Breast epithelium (tissue), 4 donors: ENCODE results near the gene SNRNP200. TPM values are rescaled to one million over a fixed set of nuclear protein-coding genes. Genes with fewer than 3 reads are reported as not detected.

Experiments
- DNase-seq, 2 donors: peaks; one replicate each; pipeline ENCODE4 v3.0.0-alpha.2; 2019; ENCODE audit warnings: low spot score in 2 of 2
- H3K27ac ChIP-seq, 2 donors: fragments of 200-600 bp; sonication (generic) in 1 of 2; one replicate each; pipeline ENCODE4 v1.5.1; 2016 to 2019; ENCODE audit warnings: mild to moderate bottlenecking in 1 of 2
- H3K27me3 ChIP-seq, 2 donors: fragments of 200-600 bp; sonication (generic) in 1 of 2; one replicate each; pipeline versions ENCODE4 v1.5.1 to v1.6.0; 2017 to 2019; ENCODE audit warnings: control low read depth in 1 of 2, mild to moderate bottlenecking in 1 of 2
- H3K36me3 ChIP-seq: fragments of 200-600 bp; one replicate; pipeline ENCODE4 v1.5.1; 2019
- H3K4me1 ChIP-seq, 2 donors: fragments of 200-600 bp; sonication (generic); one replicate each; pipeline ENCODE4 v1.5.1; 2016 to 2019; ENCODE audit warnings: control low read depth in 1 of 2
- H3K4me3 ChIP-seq, 3 donors: fragments of 200-600 bp; sonication (generic); 1 replicate in 2 of 3; 2 replicates in 1 of 3; pipeline ENCODE4 v1.5.1; 2016 to 2019; ENCODE audit warnings: mild to moderate bottlenecking in 3 of 3, moderate library complexity in 2 of 3
- H3K9me3 ChIP-seq, 2 donors: fragments of 200-600 bp; sonication (generic) in 1 of 2; one replicate each; pipeline ENCODE4 v1.5.1; 2016 to 2019; ENCODE audit warnings: control low read depth in 1 of 2
- CTCF ChIP-seq, 3 donors: fragments of 450-650 bp; IDR thresholded peaks; one replicate each; pipeline ENCODE4 v1.5.1; 2016 to 2017; ENCODE audit warnings: antibody characterized with exemption in 3 of 3, mild to moderate bottlenecking in 3 of 3, moderate library complexity in 3 of 3
- POLR2A ChIP-seq: fragments of 450-650 bp; IDR thresholded peaks from one replicate; pipeline ENCODE4 v1.6.1; 2016; ENCODE audit warnings: antibody characterized with exemption, mild to moderate bottlenecking, moderate library complexity
- POLR2AphosphoS5 ChIP-seq, 3 donors: sonication (generic); formaldehyde crosslinking; IDR thresholded peaks; one replicate each; pipeline ENCODE4 v1.6.1; 2017; ENCODE audit warnings: antibody characterized with exemption in 3 of 3
- intact Hi-C: fragments of 100-400 bp; cut with DNase I; formaldehyde crosslinking; loops from one replicate; pipeline ENCODE4 v1.15.1; 2023; ENCODE audit warnings: low total_unique reads
- total RNA-seq, 3 donors: library from RNA; depleted of rRNA; stranded (reverse); fragments of >200 nt; gene quantifications; one replicate each; pipeline ENCODE4 v1.1.0, GENCODE V29; 2016

The SNRNP200 gene
- total RNA-seq, 3 donors from 2014 or later, result 99.4 to 111 (median 109) TPM

GRCh38 chr2:96264086-96264485, 41.3 kb downstream of the SNRNP200 start:
- Histone ChIP-seq H3K27ac (peak overlapping the region; percentile 21 to 91), H3K36me3 (no peaks in the 10 kb centered on the region), H3K27me3 (no peaks in the 10 kb centered on the region), H3K4me1 (peaks cover 11 to 33% of the 10 kb centered on the region in 2 donors), H3K4me3 (peak overlapping the region in 2 of 3 donors; percentile 93 to 99), H3K9me3 (no peaks in the 10 kb centered on the region)
- intact Hi-C loops, result no loop called here
- DNase-seq, result no peak
- TF ChIP-seq CTCF (IDR thresholded peaks at IDR 0.05) (no peak), POLR2AphosphoS5 (IDR thresholded peaks at IDR 0.05) (no peak)

GRCh38 chr2:96262306-96262705, 43.0 kb downstream of the SNRNP200 start:
- Histone ChIP-seq H3K9me3 (no peaks in the 10 kb centered on the region), H3K27ac (peak overlapping the region; percentile 1 to 90), H3K4me3 (no peak overlapping the region), H3K27me3 (no peaks in the 10 kb centered on the region), H3K36me3 (no peaks in the 10 kb centered on the region), H3K4me1 (peaks cover 9 to 31% of the 10 kb centered on the region in 2 donors)
- intact Hi-C loops, result no loop called here
- DNase-seq, result no peak
- TF ChIP-seq POLR2A (no peak), CTCF (IDR thresholded peaks at IDR 0.05) (no peak), POLR2AphosphoS5 (IDR thresholded peaks at IDR 0.05) (no peak)

GRCh38 chr2:96261328-96262003, 43.9 kb downstream of the SNRNP200 start:
- Histone ChIP-seq H3K36me3 (no peaks in the 10 kb centered on the region), H3K4me1 (peaks cover 7 to 28% of the 10 kb centered on the region in 2 donors), H3K27ac (peak overlapping the region; percentile 88 to 90), H3K27me3 (no peaks in the 10 kb centered on the region), H3K4me3 (no peak overlapping the region), H3K9me3 (no peaks in the 10 kb centered on the region)
- intact Hi-C loops, result no loop called here
- TF ChIP-seq CTCF (IDR thresholded peaks at IDR 0.05), result no peak
- no peak for TF ChIP-seq POLR2A
- TF ChIP-seq POLR2AphosphoS5 (IDR thresholded peaks at IDR 0.05), result no peak
- DNase-seq, result no peak

DNA sequence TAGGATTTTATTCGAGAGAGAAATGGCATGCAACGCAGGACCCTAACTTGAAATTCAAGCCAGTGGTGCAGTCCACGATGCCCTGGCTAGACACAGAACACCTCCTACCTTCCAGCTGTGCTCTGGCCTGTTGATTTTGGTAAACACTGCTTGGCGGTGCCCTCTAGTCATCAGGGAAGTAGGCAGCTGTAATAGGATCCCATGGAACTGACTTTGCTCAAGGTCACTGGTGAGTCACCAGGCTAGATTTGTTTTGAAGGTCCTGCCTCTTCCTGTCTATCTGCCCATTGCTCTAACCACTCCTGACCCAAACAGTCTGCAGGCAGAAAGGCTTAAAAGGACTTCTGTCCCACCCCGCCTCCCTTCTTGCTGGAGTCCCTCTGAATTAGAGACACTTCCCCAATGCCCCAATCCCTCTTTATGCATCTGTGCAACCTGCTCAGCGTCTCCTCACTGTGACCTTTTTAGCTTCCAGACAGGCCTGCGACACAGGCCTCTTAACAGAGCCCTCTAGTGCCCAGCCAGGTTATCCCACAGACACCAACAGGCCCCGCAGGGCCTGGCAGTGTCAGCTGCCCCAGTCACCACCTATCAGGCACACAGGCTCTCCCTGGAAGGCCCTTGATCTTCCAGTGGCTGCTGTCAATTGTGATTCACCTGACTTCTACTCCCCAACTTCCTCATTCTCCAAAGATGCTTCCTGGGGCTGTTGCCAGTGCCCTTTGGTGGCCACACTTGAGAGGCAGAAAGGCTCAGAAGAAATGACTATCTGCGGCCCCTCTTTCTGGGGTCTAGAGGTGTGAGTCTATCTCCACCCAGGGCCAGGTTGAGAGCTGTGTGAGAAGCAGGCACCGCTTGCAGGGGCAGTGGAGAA, 44.7 kb downstream of the SNRNP200 start:
- peak overlapping the region; percentile 88 to 90 for H3K27ac ChIP-seq
- H3K9me3 ChIP-seq, result no peaks in the 10 kb centered on the region
- H3K4me3 ChIP-seq, result peak overlapping the region in 1 of 3 donors; percentile 14
- H3K27me3 ChIP-seq, result no peaks in the 10 kb centered on the region
- intact Hi-C loops, result no loop called here
- H3K4me1 ChIP-seq, result peaks cover 7 to 28% of the 10 kb centered on the region in 2 donors
- peak in 2 of 3 donors; percentile 33 to 35 for TF ChIP-seq CTCF (IDR thresholded peaks at IDR 0.05)
- TF ChIP-seq POLR2A, result no peak
- TF ChIP-seq POLR2AphosphoS5 (IDR thresholded peaks at IDR 0.05), result peak; percentile 30 to 33 (median 32)
- peak; percentile 75 to 80 for DNase-seq
- H3K36me3 ChIP-seq, result no peaks in the 10 kb centered on the region

- no peaks in the 10 kb centered on the region for H3K9me3 ChIP-seq
- TF ChIP-seq POLR2AphosphoS5 (IDR thresholded peaks at IDR 0.05) (no peak), POLR2A (no peak), CTCF (IDR thresholded peaks at IDR 0.05) (no peak)
- H3K27me3 ChIP-seq, result no peaks in the 10 kb centered on the region
- H3K4me1 ChIP-seq, result peaks cover 7 to 24% of the 10 kb centered on the region in 2 donors
- H3K27ac ChIP-seq, result peak overlapping the region; percentile 88 to 90
- H3K4me3 ChIP-seq, result no peak overlapping the region
- intact Hi-C loops, result no loop called here
- DNase-seq, result no peak
- peaks cover 4% of the 10 kb centered on the region for H3K36me3 ChIP-seq
These were observed 45.8 kb downstream of the SNRNP200 start for GRCh38 chr2:96259497-96259921.
